GM12891 (cell line): ENCODE data around the gene PTPRD.

ENCODE experiments used
- POLR2A ChIP-seq: IDR thresholded peaks from 2 replicates; pipeline ENCODE4 v1.6.1; 2011; ENCODE audit warnings: low read depth, low read length, control low read depth
- POU2F2 ChIP-seq: IDR thresholded peaks from 2 replicates; pipeline ENCODE4 v1.6.1; 2011; ENCODE audit warnings: low read depth, mild to moderate bottlenecking, control low read depth, low read length, moderate library complexity
- TAF1 ChIP-seq: IDR thresholded peaks from 2 replicates; pipeline ENCODE4 v1.6.1; 2011; ENCODE audit warnings: low read depth, low read length, control low read depth

DNA sequence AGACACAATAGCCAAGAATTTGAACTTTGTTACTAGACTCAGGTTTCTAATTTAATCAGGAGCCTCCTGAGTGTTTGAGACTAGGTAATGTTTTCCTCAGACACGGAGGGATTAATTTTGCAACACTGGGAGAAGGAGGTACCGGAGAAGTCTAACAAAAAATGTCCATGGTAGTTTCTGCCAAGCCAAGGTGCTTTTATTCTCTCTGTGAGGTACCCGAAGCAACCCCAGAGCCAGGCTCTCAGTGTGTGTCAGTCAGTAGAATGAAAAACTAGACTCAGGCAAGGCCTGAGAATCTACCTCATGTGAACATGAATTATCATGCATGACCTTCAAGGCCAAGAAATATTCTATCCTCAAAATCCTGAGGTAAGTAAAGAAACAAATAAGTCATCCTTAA is 1832.4 kb downstream of the PTPRD start:
- TF ChIP-seq POLR2A (no peak), TAF1 (no peak), POU2F2 (no peak)
